GM21619 (cell line): ENCODE results near the gene BCL2A1.
A peak's percentile ranks its signal among the peaks of the same experiment; 100 is the strongest.
"Not testable (repeated sequence)": the region's sequence is repeated elsewhere in the genome, so short reads cannot be mapped to it uniquely, and the experiment has no call there.

Experiments used
- ATAC-seq: cut with Tn5 transposase; IDR thresholded peaks from one replicate; pipeline ENCODE4 v1.9.1; 2021; ENCODE audit not compliant: unreplicated experiment

The BCL2A1 gene

DNA sequence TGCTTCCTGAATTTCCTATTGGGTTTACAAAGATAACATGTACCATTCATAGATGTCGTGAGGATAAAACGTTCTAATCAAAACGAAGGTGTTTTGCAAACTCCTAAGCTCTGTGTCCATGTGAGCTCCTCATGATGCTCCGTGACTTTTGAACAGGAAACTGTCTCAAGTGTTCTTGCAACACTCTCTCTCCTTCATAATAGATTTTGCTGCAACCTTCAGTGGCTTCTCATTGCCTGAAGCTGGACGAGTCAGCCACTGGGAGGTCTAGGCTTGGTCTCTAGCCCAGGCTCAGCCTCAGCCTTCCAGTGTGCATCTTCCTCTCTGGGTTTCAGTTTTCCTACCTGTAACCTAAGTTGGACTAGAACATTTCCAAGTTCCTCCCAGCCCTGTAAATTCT lies 18.7 kb upstream of the BCL2A1 start:
- ATAC-seq: no peak

- no peak for ATAC-seq
Observed at GRCh38 chr15:79989183-79989582, 18.2 kb upstream of the BCL2A1 start.

- ATAC-seq: no peak
Observed at GRCh38 chr15:79988448-79989117, 17.6 kb upstream of the BCL2A1 start.

DNA sequence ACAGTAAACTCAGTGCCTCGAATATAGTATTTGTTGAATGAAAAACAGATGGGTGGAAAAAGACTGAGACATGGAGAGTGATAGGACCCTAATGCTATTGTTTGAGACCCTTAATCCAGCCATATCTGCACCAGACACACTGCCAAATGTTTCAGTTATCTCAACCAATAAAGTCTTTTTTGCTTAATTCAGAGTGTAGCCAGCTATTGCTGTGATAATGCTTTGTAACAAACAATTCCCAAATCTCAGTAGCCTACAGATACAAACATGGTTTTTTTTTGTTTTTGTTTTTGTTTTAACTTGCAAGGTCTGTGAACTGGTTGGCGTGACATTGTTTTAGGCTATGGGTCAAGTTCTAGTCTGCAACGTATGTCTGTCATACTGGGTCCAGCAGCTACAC lies 17.0 kb upstream of the BCL2A1 start:
- no peak for ATAC-seq

GRCh38 chr15:79987569-79987955 lies 16.6 kb upstream of the BCL2A1 start:
- ATAC-seq: no peak

DNA sequence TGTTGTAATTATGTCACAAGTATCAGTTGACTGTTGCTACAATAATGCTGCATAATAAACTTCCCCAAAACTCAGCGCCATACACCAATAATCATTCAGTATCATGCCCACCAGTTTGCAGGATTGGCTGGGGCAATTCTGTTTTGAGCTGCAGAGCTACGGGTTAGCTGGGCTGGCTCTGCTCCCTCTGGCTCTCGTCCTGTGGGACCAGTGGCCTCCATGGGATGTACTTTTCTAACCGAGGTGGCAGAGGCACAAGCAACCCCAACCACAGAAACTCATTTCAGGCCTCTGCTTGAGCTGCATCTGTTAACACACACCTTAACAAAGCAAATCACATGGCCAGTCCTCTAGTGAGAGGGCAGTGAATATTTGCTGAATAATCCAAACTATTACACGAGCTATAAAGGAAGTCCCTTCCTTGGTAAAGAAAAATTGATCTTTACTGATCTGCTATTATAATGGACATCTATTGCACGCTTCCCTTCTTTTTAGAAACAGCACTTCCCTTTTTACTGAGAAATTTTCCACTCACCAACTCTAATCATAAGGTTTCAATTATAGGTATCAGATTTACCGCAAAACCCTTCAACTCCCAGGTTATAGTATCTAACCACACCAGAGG lies 10.9 kb upstream of the BCL2A1 start:
- no peak for ATAC-seq

DNA sequence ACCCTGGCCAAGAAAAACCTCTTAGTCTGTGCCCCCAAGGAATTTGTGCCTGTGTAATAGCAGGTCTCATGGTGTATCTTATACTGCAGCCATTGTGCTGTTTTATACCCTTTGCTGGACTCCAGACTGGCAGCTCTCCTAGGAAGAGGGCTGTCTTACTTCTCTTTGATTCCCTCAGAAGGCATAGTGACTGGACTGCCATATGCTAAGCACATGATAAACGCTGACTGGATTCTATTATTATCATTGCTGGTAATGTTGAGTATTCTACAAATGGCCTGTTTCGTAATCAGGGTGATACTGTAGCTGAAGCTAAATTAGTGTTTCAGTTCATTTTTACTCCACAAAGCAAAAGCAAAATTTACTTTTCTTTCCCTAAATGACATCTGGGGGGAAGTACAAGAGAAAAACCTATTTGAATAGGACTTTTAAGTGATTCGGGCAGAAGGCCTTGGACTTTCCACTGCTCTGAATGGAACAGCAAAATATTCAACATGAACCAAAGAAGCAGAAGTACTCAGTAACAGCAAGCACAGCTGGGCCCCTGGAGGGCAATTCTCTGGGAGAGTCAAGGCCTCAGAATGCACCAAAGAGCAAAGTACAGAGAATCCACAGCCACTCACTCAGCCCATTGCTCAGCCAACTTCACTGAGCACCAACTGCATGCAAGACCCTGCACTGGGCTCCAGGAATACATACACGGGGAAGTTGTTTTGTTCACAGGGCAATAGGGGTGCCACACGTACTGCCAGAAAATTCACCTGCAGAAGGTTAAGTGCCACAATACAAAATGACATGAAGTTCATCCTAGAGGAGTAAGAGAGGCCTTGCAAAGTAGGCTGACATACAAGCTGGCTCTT lies 7.9 kb upstream of the BCL2A1 start:
- ATAC-seq: peak; percentile 67

- ATAC-seq: no peak
Observed at GRCh38 chr15:79978260-79978654, 7.3 kb upstream of the BCL2A1 start.

- ATAC-seq: peak; percentile 46
Observed at GRCh38 chr15:79977431-79978054, 6.5 kb upstream of the BCL2A1 start.

DNA sequence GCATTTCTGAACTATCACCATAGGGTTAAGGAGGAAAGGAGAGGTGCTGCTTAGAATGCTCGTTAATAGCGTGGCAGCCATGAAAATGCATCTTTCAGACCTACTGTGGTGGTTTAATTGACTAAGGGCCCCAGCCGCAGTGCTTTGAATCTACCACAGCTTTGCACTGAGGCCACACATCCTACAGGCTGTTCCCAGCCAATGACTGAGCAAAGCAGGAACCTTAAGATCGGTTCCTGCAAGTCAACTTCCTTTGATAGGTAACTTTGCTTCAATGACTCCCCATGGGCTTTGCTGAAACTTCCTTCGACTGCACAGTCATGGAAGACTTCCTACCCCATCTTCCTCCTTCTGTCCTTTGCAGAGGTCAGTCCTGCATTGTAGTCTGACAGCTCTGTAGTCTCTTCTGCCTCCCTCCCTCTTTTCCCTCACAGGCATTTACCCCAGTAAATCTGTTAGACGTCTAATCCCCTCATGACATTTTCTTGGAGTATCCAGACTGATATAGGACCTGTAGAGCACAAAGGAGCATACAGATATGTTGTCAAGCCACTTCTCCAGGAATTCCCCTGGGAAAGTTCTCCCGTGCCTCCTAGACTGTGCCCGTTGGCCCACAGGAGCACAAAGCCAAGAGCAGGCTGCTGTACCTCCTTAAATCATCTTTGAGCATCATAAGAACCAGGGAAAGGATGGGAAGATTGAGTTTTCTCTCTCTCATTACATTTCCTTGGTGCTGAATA lies 2.6 kb upstream of the BCL2A1 start:
- ATAC-seq: no peak

GRCh38 chr15:79972863-79973262 lies 1.9 kb upstream of the BCL2A1 start:
- ATAC-seq: no peak

GRCh38 chr15:79970181-79970580 lies 815 bp downstream of the BCL2A1 start:
- no peak for ATAC-seq

GRCh38 chr15:79969146-79969545 lies 1.9 kb downstream of the BCL2A1 start:
- no peak for ATAC-seq

DNA sequence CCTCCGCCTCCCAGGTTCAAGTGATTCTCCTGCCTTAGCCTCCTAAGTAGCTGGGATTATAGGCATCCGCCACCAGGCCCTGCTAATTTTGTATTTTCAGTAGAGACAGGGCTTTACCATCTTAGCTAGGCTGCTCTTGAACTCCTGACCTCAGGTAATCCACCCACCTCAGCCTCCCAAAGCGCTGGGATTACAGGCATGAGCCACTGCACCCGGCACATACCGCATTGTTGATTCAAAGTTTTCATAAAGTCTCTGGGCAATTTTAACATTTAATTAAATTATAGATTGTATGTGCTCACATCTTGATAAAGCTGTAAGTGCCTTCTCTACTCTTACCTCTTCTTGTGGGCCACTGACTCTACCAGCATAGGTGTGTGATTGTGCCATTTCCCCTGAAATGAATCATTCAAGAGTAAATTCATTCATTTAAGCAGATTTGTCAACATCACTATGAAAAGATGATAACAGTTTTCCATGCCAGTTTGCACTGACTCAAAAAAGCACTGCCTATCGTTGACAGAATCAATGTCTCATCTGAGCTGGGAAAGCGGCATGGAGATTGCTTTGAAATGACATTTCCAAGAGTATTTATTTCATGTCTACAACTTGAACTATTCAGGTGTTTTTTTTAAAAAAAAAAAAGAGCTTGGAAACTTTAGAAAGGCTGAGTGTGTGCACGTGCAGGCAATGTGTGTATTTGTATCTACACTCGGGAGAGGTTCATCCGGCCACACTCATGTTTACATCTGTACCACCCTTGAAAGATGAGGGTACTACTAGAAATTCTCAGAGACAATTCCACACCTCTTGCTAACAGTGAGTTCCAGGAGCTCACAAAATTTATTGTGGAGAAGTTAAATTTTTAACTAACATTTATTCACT lies 3.5 kb downstream of the BCL2A1 start:
- ATAC-seq: no peak

DNA sequence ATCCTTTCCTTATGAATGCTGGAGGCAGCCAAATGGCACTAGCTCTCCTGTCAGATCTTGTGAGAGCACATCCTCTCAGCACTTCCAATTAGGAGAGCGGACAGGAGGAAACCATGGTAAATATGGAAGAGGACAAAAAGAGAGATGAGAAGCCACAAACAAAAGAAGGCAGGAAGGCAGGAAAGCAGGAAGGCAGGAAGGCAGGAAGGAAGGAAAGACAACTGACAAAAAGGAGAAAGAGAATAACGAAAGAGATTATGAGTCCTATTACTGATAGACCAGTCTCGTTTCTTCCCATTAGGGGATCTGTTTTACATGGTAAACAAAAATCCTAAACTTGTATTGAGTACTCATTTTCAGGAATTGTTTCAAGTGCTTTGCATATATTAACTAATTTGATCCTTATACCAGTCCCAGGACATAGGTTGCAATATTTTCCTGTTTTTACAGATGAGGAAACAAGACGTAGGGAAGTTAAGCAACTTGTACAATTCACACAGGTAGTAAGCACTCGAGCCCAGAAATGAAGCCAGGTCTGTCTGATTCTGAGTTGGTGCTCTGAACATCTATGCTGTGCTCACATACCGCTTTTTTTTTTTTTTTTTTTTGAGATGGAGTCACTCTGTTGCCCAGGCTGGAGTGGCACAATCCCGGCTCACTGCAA lies 4.2 kb downstream of the BCL2A1 start:
- no peak for ATAC-seq

GRCh38 chr15:79965846-79966630 lies 5.0 kb downstream of the BCL2A1 start:
- ATAC-seq: peak; percentile 27

DNA sequence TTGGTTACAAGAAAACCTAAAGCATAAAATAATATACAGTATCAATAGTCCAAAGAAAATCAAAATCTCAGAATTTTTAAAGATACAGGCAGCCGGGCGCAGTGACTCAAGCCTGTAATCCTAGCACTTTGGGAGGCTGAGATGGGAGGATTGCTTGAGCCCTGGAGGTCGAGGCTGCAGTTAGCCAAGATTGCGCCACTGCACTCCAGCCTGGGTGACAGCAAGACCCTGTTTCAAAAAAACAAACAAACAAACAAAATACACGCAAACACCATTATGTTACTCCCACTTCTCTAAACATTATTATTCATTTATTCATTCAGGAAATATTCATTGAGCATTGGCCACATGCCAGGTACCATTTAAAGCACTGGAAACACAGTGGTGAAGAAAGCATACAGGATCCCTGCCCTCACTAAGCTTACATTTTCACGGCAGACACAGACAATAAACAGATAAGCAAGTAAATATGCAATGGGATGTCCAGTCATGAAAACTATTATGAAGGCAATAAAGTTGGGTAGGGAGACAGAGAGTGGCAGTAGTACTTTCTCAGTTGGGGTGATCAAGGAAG lies 6.7 kb downstream of the BCL2A1 start:
- no peak for ATAC-seq

GRCh38 chr15:79962921-79963320 lies 8.1 kb downstream of the BCL2A1 start:
- not testable (repeated sequence) for ATAC-seq
